CD4-positive, alpha-beta T cell (primary cell): ENCODE measurements around the gene ASXL3. TPM values are rescaled to one million over a fixed set of nuclear protein-coding genes. Genes with fewer than 3 reads are reported as not detected.

Experiments
- ATAC-seq: fragments of 200-7000 bp; cut with Tn5 transposase; one replicate; pipeline ENCODE4 v1.10.0; 2022; ENCODE audit warnings: mild to moderate bottlenecking; ENCODE audit not compliant: poor library complexity
- CTCF ChIA-PET: fragments of 350-600 bp; sonication (Branson Sonifier 250); formaldehyde crosslinking; loops from one replicate; lab custom pipeline; 2021; ENCODE audit warnings: antibody characterized with exemption, inconsistent platforms; lab: Charles Lee
- POLR2A ChIA-PET: fragments of 350-600 bp; sonication (Branson Sonifier 250); formaldehyde crosslinking; loops from one replicate; lab custom pipeline; 2021; ENCODE audit warnings: antibody characterized with exemption, inconsistent platforms; lab: Charles Lee
- DNase-seq, 14 experiments: peaks; one replicate each; pipeline ENCODE4 v3.0.0-alpha.2; 2013 to 2020; ENCODE audit warnings: mixed read lengths in 2 of 14
- H3K27ac ChIP-seq, 2 donors: one replicate each; pipeline versions ENCODE4 v1.5.1 to v1.7.0; 2013; ENCODE audit warnings: low read length in 2 of 2, low read depth in 1 of 2, mild to moderate bottlenecking in 1 of 2
- H3K27me3 ChIP-seq, 2 experiments: 1 replicate in 1 of 2; 2 replicates in 1 of 2; pipeline versions ENCODE4 v1.6.1 to v1.7.0; 2013; ENCODE audit warnings: low read length in 2 of 2, control low read depth in 1 of 2, mild to moderate bottlenecking in 1 of 2, moderate library complexity in 1 of 2; ENCODE audit not compliant: insufficient read depth in 2 of 2, control insufficient read depth in 1 of 2
- H3K36me3 ChIP-seq: one replicate; pipeline ENCODE4 v1.6.1; 2013; ENCODE audit warnings: low read length, control low read depth; ENCODE audit not compliant: insufficient read depth
- H3K4me1 ChIP-seq: one replicate; pipeline ENCODE4 v1.6.1; 2013; ENCODE audit warnings: low read length, control low read depth; ENCODE audit not compliant: insufficient read depth
- H3K4me3 ChIP-seq: one replicate; pipeline ENCODE4 v1.5.1; 2013; ENCODE audit warnings: mild to moderate bottlenecking, low read length, moderate library complexity
- H3K9me3 ChIP-seq, 2 experiments: 1 replicate in 1 of 2; 2 replicates in 1 of 2; pipeline versions ENCODE4 v1.6.1 to v1.7.0; 2013; ENCODE audit warnings: low read length in 2 of 2, mild to moderate bottlenecking in 2 of 2, control low read depth in 1 of 2, moderate library complexity in 1 of 2; ENCODE audit not compliant: control insufficient read depth in 1 of 2, insufficient read depth in 1 of 2
- H3K27ac Mint-ChIP-seq: one replicate; pipeline ENCODE4 v1.8.0; 2020; ENCODE audit warnings: mixed read lengths
- H3K27me3 Mint-ChIP-seq: one replicate; pipeline ENCODE4 v1.8.0; 2021; ENCODE audit warnings: mixed read lengths
- H3K36me3 Mint-ChIP-seq: one replicate; pipeline ENCODE4 v1.8.0; 2021; ENCODE audit warnings: low read depth, mixed read lengths
- H3K4me1 Mint-ChIP-seq: one replicate; pipeline ENCODE4 v1.8.0; 2021; ENCODE audit warnings: low read depth, mixed read lengths
- H3K4me3 Mint-ChIP-seq: one replicate; pipeline ENCODE4 v1.8.0; 2020; ENCODE audit warnings: mild to moderate bottlenecking, mixed read lengths
- H3K9me3 Mint-ChIP-seq: one replicate; pipeline ENCODE4 v1.8.0; 2020; ENCODE audit warnings: mixed read lengths
- intact Hi-C, 2 experiments: fragments of 100-400 bp; cut with DNase I in 1 of 2; cut with micrococcal nuclease in 1 of 2; formaldehyde crosslinking; loops; one replicate each; pipeline versions ENCODE4 v1.15.1 to v1.9.0; 2023 to 2025; cut with DNase I, micrococcal nuclease
- total RNA-seq, 174 experiments: library from RNA in 2 of 174; stranded (reverse) in 2 of 174; gene quantifications; one replicate each; pipeline ENCODE4 v1.2.3 and lab custom pipeline; 2021 to 2026
- TF ChIP-seq, protein P1 (sequence below): fragments of 200-600 bp; IDR thresholded peaks from one replicate; pipeline ENCODE4 v1.8.0; 2022; ENCODE audit warnings: antibody characterized with exemption, mild to moderate bottlenecking

The ASXL3 gene
- total RNA-seq, 2 experiments from 2014 or later, result not detected

DNA sequence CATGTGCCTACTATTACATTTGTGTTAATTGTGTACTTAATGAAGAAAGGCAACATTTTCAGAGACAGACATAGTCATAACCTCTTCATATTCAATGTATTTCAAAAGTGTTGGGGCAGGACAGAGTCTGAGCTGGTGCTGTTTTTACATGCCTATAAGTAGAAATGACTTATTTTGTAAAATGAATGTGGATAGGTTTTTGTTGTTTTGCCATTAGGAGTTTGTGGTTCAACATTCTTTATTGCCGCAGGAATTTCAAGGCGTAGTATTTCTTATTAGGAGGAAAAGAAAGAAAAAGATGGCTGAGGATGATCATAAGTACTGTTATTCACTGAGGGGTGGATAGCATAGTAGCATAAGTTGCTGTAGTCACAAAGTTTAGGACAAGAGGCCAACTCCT is 21.2 kb upstream of the ASXL3 start:
- no peaks in the 10 kb centered on the region for H3K4me1 ChIP-seq
- no peak for ATAC-seq
- Mint-ChIP-seq H3K4me1 (no peaks in the 10 kb centered on the region), H3K27me3 (no peaks in the 10 kb centered on the region), H3K27ac (no peak overlapping the region), H3K9me3 (peaks cover 1% of the 10 kb centered on the region), H3K4me3 (no peak overlapping the region), H3K36me3 (no peaks in the 10 kb centered on the region)
- no peak for DNase-seq
- CTCF ChIA-PET, result no interaction called here
- H3K27ac ChIP-seq, result no peak overlapping the region
- H3K27me3 ChIP-seq, result no peaks in the 10 kb centered on the region
- H3K4me3 ChIP-seq, result no peak overlapping the region
- intact Hi-C loops, result no loop called here
- H3K9me3 ChIP-seq, result peaks cover 0 to 6% of the 10 kb centered on the region in 2 experiments
- POLR2A ChIA-PET, result no interaction called here
- TF ChIP-seq, protein P1, sequence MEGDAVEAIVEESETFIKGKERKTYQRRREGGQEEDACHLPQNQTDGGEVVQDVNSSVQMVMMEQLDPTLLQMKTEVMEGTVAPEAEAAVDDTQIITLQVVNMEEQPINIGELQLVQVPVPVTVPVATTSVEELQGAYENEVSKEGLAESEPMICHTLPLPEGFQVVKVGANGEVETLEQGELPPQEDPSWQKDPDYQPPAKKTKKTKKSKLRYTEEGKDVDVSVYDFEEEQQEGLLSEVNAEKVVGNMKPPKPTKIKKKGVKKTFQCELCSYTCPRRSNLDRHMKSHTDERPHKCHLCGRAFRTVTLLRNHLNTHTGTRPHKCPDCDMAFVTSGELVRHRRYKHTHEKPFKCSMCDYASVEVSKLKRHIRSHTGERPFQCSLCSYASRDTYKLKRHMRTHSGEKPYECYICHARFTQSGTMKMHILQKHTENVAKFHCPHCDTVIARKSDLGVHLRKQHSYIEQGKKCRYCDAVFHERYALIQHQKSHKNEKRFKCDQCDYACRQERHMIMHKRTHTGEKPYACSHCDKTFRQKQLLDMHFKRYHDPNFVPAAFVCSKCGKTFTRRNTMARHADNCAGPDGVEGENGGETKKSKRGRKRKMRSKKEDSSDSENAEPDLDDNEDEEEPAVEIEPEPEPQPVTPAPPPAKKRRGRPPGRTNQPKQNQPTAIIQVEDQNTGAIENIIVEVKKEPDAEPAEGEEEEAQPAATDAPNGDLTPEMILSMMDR, result no peak
- H3K36me3 ChIP-seq, result no peaks in the 10 kb centered on the region

DNA sequence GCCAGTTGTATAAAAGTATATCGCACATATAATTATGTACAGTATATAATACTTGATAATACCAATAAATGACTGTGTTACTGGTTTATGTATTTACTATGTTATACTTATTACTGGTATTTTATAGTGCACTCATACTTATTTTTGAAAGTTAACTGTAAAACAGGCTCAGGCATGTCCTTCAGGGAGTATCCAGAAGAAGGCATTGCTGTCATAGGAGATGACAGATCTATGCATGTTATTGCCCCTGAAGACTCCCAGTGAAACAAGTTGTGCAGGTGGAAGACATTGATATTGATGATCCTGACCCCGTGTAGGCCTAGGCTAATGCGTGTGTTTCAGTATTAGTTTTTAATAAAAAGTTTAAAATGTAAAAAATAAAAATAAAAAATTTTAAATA is 20.3 kb upstream of the ASXL3 start:
- no peaks in the 10 kb centered on the region for H3K27me3 ChIP-seq
- ChIA-PET POLR2A (no interaction called here), CTCF (no interaction called here)
- no peak overlapping the region for H3K4me3 Mint-ChIP-seq
- H3K36me3 ChIP-seq, result no peaks in the 10 kb centered on the region
- H3K27ac Mint-ChIP-seq, result no peak overlapping the region
- no peaks in the 10 kb centered on the region for H3K27me3 Mint-ChIP-seq
- no peaks in the 10 kb centered on the region for H3K4me1 Mint-ChIP-seq
- peaks cover 0 to 5% of the 10 kb centered on the region in 2 experiments for H3K9me3 ChIP-seq
- no peak overlapping the region for H3K4me3 ChIP-seq
- intact Hi-C loops, result no loop called here
- H3K4me1 ChIP-seq, result no peaks in the 10 kb centered on the region
- H3K9me3 Mint-ChIP-seq, result peaks cover 3% of the 10 kb centered on the region
- H3K27ac ChIP-seq, result no peak overlapping the region
- ATAC-seq, result no peak
- no peaks in the 10 kb centered on the region for H3K36me3 Mint-ChIP-seq
- DNase-seq, result no peak
- TF ChIP-seq, protein P1, result no peak

DNA sequence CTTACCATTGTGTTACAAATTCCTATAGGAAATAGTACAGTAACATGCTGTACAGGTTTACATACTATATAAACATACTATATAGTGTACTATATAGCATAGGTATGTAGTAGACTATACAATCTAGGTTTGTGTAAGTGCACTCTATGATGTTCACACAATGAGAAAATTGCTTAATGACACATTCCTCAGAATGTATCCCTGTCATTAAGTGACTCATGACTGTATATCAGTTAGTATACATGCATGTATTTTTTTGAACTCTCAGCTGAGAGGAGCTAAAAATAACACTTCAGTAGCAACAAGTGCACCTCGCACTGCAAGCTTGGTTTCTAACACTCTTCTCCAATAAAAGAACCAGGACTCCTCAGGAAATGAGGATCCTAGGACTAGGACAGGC is 19.5 kb upstream of the ASXL3 start:
- H3K27me3 Mint-ChIP-seq, result no peaks in the 10 kb centered on the region
- intact Hi-C loops, result no loop called here
- DNase-seq, result no peak

More for the DNA sequence above, 19.5 kb upstream of the ASXL3 start:
- H3K36me3 Mint-ChIP-seq, result no peaks in the 10 kb centered on the region
- no peaks in the 10 kb centered on the region for H3K36me3 ChIP-seq
- H3K4me3 ChIP-seq, result no peak overlapping the region
- ChIA-PET CTCF (no interaction called here), POLR2A (no interaction called here)
- H3K9me3 Mint-ChIP-seq, result peaks cover 3% of the 10 kb centered on the region
- H3K4me1 Mint-ChIP-seq, result no peaks in the 10 kb centered on the region
- no peak for ATAC-seq
- no peak overlapping the region for H3K27ac ChIP-seq
- H3K27ac Mint-ChIP-seq, result no peak overlapping the region
- H3K4me3 Mint-ChIP-seq, result no peak overlapping the region
- no peaks in the 10 kb centered on the region for H3K4me1 ChIP-seq
- TF ChIP-seq, protein P1, result no peak
- H3K27me3 ChIP-seq, result no peaks in the 10 kb centered on the region
- H3K9me3 ChIP-seq, result peaks cover 0 to 5% of the 10 kb centered on the region in 2 experiments
